NCI-H2029 (cell line): ENCODE results near the gene C7orf33.
"Not testable (repeated sequence)": the region's sequence is repeated elsewhere in the genome, so short reads cannot be mapped to it uniquely, and the experiment has no call there.

Experiments used
- DNase-seq: peaks from one replicate; lab custom pipeline; 2025; lab: John Stamatoyannopoulos, UW

C7orf33 gene

GRCh38 chr7:148590471-148590870 lies at the start of gene C7orf33:
Gene C7orf33, plus strand, starts transcription at chr7:148590766. Its CDS starts 160 bp downstream, at chr7:148590926.
- no peak for DNase-seq

- DNase-seq = no peak
Observed at GRCh38 chr7:148541891-148542504, 48.6 kb upstream of the C7orf33 start.

- no peak for DNase-seq
Observed at GRCh38 chr7:148543302-148543701, 47.3 kb upstream of the C7orf33 start.

- no peak for DNase-seq
Observed at GRCh38 chr7:148545172-148545571, 45.4 kb upstream of the C7orf33 start.

- no peak for DNase-seq
Observed at GRCh38 chr7:148545932-148546331, 44.6 kb upstream of the C7orf33 start.

- DNase-seq = no peak
Observed at GRCh38 chr7:148546857-148547256, 43.7 kb upstream of the C7orf33 start.

- no peak for DNase-seq
Observed at GRCh38 chr7:148547951-148548350, 42.6 kb upstream of the C7orf33 start.

- DNase-seq = no peak
Observed at GRCh38 chr7:148553979-148554378, 36.6 kb upstream of the C7orf33 start.

GRCh38 chr7:148556892-148557291 lies 33.7 kb upstream of the C7orf33 start:
- DNase-seq = no peak

GRCh38 chr7:148558914-148559313 lies 31.7 kb upstream of the C7orf33 start:
- DNase-seq = no peak

GRCh38 chr7:148561099-148561498 lies 29.5 kb upstream of the C7orf33 start:
- no peak for DNase-seq

- no peak for DNase-seq
Observed at GRCh38 chr7:148563583-148564274, 26.8 kb upstream of the C7orf33 start.

- DNase-seq = not testable (repeated sequence)
Observed at GRCh38 chr7:148564275-148564951, 26.2 kb upstream of the C7orf33 start.

GRCh38 chr7:148566736-148567135 lies 23.8 kb upstream of the C7orf33 start:
- DNase-seq = no peak

GRCh38 chr7:148567524-148567923 lies 23.0 kb upstream of the C7orf33 start:
- DNase-seq = no peak

GRCh38 chr7:148570510-148570909 lies 20.1 kb upstream of the C7orf33 start:
- no peak for DNase-seq

GRCh38 chr7:148570973-148571372 lies 19.6 kb upstream of the C7orf33 start:
- DNase-seq = not testable (repeated sequence)

GRCh38 chr7:148571381-148571780 lies 19.2 kb upstream of the C7orf33 start:
- DNase-seq = no peak

GRCh38 chr7:148572067-148572522 lies 18.5 kb upstream of the C7orf33 start:
- peak; percentile 7 for DNase-seq

- not testable (repeated sequence) for DNase-seq
Observed at GRCh38 chr7:148573581-148573980, 17.0 kb upstream of the C7orf33 start.

GRCh38 chr7:148575640-148576411 lies 14.7 kb upstream of the C7orf33 start:
- peak; percentile 60 for DNase-seq

- DNase-seq = no peak
Observed at GRCh38 chr7:148579366-148579765, 11.2 kb upstream of the C7orf33 start.
